CD4-positive, alpha-beta T cell treated with Interleukin-17A for 1 hour (primary cell): ENCODE measurements around the gene RET.
"Not testable (repeated sequence)": the region's sequence is repeated elsewhere in the genome, so short reads cannot be mapped to it uniquely, and the experiment has no call there.

Experiments used
- DNase-seq: peaks from one replicate; pipeline ENCODE4 v3.0.0-alpha.2; 2020

The RET gene

DNA sequence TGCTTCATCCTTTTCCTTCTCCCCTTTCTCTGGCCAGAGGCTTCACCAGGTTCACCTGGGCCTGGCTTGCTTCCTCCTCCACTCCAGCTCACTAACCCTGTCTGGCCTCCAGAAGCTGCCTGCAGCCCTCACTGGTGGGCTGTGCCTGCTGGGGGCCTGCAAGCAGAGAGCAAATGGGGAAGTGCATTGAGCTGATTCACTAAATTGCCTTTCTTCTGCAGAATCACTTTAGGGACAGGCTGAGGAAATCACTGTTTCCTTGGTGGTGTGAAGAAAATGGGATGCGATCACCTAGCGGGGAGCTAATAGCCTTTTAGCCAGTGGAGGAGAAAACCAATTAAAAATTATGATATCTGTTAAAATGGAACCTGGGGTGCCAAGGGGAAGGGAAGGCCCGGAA is 3.0 kb downstream of the RET start:
- DNase-seq: no peak

DNA sequence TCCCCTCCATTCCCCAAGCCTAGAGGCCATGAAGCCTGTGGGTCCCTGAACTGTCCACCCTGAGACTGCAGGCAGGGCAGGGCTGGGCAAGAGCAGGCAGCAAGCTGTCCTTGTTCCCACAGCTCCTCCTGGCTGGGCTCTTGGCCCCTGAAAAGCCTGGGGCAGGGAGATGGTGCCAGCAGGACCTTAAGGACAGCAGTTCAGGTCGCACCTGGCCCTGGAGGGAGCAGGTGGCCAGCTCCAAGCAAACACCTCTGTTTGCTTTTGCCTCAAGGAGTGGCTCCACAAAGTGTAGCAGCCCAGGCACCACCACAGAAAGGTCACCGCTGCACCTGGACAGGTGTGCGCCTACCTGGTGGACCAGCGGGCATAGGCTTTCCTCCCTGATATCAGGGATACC is 5.2 kb downstream of the RET start:
- no peak for DNase-seq

GRCh38 chr10:43082746-43083145 is 5.9 kb downstream of the RET start:
- no peak for DNase-seq

DNA sequence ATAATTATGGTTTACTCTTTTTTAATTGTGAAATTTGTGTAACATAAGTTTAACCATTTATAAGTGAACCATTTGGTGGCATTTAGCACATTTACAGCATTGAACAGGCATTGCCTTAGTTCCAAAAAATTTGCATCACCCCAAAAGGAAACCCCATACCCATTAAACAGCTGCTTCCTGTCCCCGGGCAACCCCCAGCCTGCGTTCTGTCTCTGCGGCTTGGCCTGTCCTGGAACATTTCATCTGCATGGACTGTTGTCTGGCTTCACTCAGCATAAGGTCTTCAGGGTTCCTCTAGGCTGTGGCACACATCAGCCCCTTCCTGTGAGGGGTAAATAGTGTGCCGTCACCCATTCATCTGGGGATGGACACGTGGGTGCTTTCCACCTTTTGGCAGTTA is 6.9 kb downstream of the RET start:
- DNase-seq: no peak

DNA sequence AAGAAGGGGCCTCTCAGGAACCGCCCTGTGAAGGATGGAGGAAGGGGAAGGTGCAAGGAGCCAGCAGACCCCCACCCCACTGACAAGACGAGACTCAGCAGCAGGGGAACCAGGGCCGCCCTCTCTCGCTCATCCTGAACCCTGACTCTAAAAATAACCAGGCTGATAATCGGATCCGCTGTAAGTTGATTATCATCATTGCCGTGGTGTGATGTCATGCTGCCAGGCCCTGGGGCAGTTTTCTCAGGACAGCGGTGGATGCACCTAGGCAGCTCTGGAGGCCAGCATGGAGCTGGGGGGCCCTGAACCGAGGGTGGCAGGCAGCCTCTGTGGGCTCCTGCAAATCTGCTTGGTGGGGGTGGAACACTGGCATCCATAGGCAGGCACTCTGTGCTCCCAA is 7.9 kb downstream of the RET start:
- DNase-seq: no peak

DNA sequence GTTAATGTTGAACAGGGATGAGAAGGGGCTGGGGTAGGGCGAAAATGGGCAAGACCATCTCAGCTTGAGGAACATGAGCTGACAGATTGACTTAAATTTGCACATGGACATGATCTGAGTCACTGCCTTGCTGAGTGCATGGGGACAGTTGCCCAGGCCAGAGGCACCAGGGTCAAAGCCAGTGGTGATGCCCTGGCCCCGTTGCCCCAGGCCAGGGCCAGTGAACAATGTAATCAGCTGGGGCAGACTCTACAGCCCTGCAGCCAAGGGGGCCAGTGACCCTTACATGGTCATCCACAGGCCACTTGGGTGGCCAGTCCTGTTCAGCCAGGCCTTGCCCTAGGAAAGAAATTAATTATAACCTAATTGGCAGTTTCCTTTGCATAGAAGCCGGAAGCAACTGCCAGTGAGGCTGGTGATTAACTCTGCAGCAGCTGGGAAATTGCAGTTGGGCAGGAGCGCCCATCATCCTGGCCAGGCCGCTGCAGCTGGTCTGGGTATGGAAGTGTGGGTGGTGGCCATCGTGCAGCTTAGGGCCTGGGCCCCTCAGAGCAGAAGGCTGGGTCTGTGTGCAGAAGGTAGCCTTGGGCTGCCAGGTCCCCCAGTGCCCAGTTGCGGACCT is 9.6 kb downstream of the RET start:
- DNase-seq: no peak

DNA sequence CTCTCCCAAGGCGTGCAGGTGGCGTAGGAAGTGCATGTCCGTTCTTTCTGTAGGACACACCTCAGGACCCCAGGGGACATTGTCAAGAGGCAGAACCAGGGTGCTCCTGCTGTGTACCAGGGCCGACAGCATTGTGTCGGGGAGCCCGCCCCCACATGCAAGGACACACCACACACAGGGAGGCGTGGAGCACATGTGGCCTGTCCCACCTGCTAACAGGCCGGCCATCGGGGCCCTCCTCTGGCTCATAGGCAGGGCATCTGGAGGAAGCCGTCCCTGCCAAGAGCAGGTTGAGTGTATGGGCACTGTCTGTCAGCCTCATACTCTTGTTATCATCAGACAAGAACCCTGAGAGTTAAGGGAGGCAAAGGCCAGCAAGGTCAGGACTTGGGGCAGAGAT is 12.7 kb downstream of the RET start:
- DNase-seq: no peak

DNA sequence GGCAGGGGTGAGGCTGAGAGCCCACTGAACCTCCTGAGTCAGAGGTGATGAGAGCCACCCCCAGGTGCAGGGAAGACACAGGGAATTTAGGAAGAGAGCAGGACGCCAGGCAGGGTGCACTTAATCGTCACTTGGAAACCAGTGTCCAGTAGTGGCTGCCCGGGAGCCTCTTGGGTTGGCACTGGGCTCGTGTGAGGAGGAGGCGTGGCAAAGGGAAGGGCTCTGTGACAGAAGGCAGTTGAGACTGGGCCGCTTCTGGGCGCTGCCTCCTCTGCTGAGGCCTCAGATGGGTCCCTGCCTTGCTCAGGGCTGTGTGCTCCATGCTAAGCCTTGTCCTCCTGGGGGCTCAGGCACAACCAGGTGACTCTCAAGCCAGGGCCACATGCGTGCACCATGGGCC is 13.3 kb downstream of the RET start:
- no peak for DNase-seq

GRCh38 chr10:43090664-43091063 is 13.8 kb downstream of the RET start:
- DNase-seq: no peak

GRCh38 chr10:43091846-43092245 is 15.0 kb downstream of the RET start:
- DNase-seq: no peak

DNA sequence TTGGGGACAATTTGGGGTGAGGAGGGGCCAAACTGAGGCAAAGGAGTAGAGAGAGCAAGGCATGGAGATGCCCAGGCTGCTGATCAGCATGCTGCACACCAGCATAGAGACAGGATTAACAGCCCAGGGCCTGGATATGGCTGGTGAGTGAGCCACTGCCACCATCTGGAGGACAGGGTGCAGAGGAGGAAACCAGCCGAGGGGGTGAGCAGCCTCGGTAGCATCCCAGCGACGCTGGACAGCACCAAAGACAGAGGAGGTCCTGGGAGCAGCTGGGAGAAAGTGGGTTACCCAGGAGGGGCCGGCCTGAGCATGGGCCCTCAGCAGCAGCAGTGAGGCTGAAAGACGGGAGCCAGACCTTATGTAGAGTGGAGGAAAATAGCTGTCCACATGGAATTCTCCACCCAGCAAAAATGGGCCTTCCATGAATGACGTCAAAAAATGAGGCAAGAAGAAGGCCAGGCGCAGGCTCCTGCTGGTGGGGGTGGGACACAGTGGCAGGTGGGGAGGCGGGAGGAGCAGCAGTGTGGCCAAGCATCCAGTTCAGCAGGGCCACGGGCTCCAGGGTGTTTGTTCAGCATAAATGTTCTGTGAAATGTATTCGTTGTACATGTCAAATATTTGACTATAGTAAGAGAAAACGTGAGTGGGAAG is 16.7 kb downstream of the RET start:
- no peak for DNase-seq

DNA sequence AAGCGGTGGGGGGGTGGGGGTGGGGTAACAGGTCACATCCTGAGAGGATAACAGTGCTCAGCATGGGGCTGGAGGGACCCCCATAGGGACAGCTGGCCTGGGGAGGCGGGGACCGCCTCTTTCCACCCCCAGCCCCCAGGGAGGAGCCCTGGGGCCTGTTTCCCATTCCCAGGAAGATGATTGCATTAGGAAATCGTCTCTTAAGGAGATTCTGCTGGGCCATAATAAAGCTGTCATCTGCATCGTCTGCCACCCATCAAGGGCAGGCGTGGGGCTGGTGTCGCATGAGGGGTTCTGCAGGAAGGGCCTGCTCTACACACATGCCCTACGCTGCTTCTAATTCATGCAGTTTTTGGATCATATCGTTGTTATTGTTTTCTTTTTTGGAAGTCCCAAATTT is 17.2 kb downstream of the RET start:
- DNase-seq: no peak

GRCh38 chr10:43099339-43099738 is 22.5 kb downstream of the RET start:
- DNase-seq: not testable (repeated sequence)

DNA sequence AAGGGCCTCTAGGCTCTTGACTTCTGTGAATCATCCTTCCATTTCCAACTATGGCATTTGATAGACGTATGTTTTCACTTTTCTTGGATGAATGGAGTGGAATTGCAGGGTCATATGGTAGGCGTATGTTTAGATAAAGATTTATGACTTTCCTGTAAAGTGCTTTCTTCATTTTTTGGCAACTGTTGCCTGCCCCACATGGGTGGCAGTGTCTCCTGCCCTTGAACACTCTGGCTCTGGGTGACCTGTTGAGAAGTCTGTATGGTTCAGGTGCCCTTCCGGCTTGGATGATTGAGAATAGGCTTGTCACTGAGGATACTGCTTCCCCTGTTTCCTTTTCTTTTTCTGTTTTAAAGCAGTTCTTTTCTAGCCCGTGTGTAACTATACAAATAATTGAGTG is 23.1 kb downstream of the RET start:
- no peak for DNase-seq

GRCh38 chr10:43100366-43100765 is 23.5 kb downstream of the RET start:
- DNase-seq: no peak

DNA sequence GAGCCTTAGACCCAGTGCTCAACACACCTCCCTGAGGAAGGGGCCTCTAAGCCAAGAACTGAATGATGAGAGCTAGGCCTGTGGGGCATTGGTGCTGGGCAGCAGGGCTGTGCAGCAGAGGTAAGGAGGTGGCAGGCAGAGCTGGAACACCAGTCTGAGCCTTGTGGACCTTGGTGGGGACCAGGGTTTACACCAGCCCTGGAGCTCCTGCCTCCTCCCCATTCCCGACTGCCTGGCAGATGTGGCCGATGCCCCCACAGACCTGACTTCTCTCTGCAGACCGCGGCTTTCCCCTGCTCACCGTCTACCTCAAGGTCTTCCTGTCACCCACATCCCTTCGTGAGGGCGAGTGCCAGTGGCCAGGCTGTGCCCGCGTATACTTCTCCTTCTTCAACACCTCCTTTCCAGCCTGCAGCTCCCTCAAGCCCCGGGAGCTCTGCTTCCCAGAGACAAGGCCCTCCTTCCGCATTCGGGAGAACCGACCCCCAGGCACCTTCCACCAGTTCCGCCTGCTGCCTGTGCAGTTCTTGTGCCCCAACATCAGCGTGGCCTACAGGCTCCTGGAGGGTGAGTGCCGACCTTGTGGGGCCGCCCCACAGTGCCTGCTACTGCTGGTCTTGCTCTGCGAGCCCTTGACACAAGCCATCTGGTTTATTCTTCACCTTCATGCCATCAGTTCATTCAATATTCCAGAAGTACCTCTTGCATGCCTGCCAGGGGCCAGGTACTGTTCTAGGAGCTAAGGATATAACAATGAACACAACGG is 25.4 kb downstream of the RET start:
- DNase-seq: no peak

DNA sequence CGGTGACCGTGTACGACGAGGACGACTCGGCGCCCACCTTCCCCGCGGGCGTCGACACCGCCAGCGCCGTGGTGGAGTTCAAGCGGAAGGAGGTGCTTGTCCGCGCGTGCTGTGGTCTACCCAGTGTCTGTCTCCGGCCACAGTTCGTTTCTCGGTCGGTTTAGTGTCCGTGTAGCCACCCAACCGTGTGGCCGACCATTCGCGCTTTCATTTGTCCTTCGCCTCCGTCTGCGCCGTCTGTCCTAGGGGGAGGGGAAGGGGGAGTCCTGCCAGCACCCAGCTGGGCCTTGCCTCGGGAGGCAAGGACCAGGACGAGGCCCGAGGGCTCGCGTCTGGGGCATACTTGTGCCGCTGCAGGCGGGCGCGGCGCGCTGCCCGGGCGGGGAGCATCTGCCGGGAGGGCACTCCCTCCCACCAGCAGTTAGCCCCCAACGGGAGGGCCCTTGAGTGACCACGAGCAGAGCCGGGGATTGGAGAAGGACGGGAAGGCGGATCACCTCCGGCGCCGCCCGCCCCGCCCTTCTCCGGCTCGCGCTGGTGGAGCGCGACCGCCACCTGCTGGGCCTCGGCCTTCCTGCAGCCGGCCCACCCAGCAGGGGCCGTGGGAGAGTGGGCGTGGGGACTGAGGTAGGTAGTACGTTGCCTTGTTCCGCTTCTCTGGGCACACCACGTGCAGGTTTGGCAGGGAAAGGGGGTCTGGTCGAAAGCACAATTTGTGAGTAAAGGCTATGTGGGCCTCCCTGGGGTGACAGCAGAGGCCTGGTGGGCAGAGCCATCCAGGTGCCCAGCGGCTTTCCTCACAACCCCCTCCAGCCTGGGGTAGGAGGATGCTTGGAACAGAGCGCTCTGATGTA is 28.5 kb downstream of the RET start:
- peak; percentile 76 for DNase-seq

GRCh38 chr10:43105956-43106229 is 29.0 kb downstream of the RET start:
- no peak for DNase-seq

GRCh38 chr10:43106256-43107091 is 29.6 kb downstream of the RET start:
- no peak for DNase-seq

DNA sequence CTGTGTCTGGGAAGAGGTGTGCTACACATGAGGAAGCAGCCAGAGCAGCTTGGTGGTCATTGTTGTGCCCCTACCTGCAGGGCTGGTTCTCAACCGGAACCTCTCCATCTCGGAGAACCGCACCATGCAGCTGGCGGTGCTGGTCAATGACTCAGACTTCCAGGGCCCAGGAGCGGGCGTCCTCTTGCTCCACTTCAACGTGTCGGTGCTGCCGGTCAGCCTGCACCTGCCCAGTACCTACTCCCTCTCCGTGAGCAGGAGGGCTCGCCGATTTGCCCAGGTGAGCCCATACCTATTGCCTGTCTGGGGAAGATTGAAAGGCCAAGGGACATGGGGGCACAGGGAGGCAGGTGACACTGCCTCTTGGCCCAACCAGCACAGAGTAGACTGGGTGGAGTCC is 32.1 kb downstream of the RET start:
- no peak for DNase-seq

- no peak for DNase-seq
Observed at GRCh38 chr10:43109671-43110249, 32.9 kb downstream of the RET start.

- no peak for DNase-seq
Observed at GRCh38 chr10:43110338-43111071, 33.6 kb downstream of the RET start.
